ENCODE measurements around the gene LCN12.
"Not testable (repeated sequence)": the region's sequence is repeated elsewhere in the genome, so short reads cannot be mapped to it uniquely, and the experiment has no call there.

The LCN12 gene

DNA sequence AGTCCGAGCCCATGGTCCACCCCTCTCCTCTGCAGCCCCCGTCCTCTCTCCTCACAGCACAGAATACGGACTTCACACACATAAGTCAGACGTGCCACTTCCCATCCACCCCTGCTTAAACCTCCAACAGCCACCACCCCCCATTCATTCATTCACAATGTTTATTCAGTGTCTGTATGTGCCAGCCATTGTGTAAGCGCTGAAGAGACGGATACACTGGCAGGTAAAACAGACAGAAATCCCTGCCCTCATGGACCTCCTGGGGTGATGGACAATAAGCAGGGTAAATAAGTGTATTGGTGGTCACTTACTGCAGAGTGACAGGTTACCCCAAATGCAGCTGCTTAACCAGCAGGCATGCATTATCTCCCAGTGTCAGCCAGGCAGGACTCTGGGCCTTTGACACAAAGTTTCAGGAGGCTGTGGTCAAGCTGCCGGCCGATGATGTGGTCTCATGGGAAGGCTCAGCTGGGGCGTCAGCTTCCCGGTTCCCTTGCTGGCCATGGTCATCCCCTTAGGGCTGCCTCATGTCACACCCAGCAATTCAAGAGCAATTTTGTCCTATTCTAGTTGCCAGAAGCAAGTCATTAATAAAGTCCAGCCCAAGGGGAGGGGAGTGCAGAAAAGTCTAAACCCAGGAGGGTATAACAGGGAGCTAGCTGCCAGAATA is 38.3 kb downstream of the LCN12 start:
- no peak for DNase-seq (ENCODE audit: low read depth, low spot score)

DNA sequence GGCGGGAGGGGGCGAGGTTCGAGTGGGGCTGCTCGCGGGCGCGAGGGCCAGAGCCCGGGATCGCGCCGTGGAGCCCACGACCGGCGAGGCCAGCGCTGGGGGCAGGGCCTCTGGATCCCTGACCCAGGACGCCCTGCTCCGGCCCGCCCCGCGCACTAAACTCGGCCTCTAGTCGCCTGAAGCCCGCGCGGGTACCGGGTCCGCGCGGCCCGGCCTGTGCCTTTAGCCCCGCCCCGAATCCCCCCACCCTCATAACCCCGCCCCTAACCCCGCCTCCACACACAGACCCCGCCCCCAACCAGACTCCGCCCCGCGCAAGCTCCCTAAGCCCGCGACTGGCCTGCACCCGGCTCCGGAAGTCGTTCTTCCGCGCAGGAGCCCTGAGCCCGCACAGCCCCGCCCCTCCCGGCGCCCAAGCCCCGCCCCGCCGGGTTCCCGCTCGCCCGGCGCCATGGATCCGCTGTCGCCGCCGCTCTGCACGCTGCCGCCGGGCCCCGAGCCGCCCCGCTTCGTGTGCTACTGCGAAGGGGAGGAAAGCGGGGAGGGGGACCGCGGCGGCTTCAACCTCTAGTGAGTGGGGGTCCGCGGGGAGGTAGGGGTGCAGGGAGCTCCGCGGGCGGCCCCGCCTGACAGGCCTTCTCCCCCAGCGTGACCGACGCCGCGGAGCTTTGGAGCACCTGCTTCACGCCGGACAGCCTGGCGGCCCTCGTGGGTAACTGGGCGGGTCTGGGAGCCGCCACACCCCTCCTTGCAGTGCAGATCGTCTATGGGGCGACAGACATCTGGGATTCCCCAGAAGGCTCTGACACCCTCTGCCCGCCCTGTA is 40.1 kb downstream of the LCN12 start, which contains the start of gene PAXX:
Gene PAXX (plus strand): TSS at position 430 of the 826 bp plus-strand sequence. CDS start 22 bp downstream, at position 452.
- DNase-seq (ENCODE audit: low read depth, low spot score), result peak; percentile 83

DNA sequence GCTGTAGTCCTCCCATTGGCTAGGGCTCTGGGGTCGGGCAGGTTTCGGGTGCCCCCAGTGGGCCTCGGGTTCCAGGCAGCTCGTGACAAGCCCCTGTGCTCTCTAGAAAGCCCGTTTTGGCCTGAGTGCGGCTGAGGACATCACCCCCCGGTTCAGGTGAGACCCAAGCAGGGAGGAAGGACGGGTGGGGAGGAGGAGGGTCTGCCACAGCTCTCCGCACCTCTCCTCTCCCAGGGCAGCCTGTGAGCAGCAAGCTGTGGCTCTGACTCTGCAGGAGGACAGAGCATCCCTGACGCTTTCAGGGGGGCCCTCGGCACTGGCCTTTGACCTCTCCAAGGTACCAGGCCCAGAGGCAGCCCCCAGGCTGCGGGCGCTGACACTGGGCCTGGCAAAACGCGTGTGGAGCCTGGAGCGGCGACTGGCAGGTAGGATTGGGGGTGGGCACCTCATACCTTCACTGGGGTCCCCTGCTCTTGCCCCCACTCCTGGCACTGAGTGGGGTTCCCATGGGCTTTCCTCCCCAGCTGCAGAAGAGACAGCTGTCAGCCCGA is 40.8 kb downstream of the LCN12 start:
- no peak for DNase-seq (ENCODE audit: low read depth, low spot score)

DNA sequence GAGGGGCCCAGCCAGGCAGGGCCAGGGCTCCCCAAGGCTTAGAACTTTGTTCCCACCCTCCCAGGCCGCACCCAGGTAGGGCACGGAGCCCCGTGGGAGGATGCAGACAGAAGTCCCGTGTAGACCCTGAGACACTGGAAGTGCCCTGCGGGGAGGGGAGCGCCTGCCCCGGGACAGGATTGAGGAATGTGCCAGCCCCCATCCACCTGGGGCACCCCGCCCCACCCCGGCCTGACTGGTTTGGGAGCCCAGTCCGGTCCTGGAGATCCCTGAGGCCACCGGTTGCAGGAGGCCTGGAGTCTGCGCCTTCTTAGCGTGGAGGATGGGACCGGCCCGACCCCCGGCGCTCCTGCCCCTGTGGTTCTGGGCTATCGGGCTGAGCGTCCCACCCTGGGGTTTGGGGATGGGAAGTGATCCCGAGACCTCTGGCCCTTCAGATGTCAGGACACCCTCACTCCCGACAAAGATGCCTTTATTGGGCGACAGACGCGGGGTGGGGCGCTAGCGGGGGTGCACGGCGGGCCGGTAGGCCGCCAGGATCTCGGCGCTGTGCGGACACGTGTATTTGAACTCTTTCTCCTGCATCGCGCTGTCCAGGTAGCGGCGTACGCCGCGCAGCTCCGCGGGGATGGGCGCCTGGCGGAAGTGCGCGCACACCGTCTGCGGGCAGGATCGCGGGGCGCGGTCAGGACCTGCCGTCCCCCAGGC is 42.3 kb downstream of the LCN12 start:
- DNase-seq (ENCODE audit: low read depth, low spot score), result no peak

DNA sequence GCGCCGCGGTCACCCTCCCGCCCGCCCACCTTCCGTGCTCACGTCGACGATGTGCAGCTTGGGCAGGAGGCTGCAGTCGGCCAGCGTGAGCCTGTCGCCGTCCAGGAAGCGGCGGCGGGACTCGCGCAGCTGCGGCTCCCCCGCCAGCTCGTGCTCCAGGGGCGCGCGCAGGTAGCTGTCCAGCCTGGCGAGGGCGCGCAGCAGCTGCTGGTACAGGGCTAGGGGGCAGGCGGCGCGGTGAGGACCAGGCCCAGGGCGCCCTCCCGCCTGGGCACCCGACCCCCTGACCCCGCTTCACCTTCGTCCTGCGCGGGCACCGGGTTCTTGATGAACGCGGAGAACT is 42.8 kb downstream of the LCN12 start:
- DNase-seq (ENCODE audit: low read depth, low spot score), result no peak

DNA sequence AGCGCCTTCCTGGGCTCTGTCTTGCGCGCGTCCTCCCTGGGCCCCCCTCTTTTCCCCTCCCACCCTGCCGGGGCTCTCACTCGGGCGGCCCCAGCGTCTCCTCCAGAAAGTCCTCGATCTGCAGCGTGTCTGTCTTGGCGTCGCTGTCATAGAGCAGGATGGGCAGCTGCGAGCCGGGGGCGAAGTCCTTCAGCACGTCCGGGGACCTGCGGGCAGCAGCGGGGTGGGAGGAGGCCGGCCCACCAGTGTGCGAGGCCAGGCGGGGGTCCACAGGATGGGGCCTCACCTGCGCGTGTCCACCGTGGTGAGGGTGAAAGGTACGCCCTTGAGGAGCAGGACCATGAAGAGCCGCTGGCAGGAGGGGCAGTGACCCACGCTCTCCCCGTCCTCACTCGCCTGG is 43.3 kb downstream of the LCN12 start:
- DNase-seq (ENCODE audit: low read depth, low spot score), result no peak

DNA sequence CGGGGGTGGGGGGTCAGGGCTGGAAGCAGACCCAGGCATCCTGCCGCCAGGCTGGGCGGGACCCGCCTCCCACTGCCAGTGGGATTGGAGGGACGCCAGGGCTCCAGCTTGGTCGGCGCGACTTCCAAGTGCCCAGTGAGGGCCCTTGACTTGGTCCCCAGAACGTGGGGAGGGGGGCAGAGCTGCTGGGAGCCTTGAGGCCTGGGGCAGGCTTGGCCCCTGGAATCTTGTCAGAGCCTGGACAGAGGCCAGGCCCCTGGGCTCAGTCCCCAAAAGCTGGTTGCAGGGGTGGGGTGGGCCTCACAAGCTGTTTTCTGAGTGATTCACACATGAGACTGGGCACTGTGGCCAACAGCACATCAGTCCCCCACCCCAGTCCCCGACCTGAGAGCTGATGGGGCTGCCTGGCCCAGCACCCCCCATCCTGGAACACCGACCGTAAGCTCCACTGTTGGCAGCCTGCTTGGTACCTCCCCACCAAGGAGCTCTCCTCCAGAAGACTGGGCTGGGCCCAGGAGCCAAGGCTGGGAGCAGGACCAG is 43.8 kb downstream of the LCN12 start:
- DNase-seq (ENCODE audit: low read depth, low spot score), result no peak

DNA sequence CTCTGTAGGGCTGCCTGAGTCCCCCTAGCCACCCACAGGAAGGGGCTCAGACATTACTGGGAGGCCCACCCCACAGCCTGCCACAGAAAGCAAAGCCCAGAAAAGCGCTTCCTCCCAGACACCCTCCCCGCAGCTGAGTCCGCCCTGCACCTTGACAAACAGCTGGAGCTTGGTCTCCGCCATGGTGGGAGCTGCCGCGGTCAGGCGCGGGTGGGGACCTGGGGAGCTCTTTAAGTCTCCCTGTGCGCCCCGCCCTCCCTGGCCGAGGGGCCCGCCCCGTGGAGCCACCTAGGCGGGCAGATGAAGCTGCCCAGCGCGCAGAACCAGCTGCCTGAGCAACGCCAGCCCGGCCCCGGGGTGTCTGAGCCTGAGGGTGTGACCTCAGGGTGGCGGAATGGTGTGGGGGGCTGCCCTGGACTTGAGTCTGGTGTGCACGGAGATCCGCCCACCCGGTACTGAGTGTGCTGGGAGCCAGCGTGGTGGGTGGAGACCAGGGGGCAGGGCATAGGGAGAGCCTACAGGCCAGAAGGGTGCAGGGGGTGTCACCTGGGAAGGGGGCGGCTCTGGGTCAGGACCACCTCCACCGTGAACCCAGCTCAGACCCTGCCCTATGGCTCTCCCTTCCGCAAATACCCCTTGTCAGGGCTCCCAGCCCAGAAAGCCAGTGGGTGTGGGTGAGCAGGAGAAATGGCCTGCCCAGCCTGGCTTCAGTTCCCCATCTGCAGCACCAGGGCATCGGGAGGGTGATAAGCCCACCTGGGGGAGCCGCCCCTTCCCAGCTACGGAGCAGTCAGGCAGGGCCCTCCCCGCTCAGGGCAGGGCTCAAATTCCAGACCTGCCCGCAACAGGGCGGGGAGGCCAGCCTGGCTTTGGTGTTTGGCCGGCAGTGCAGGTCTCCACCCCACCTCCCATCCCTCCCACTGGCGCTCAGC is 44.6 kb downstream of the LCN12 start, which contains the start of gene CLIC3:
Gene CLIC3 (minus strand): TSS at position 208 of the 932 bp plus-strand sequence. CDS start 25 bp downstream, at position 183.
- no peak for DNase-seq (ENCODE audit: low read depth, low spot score)

DNA sequence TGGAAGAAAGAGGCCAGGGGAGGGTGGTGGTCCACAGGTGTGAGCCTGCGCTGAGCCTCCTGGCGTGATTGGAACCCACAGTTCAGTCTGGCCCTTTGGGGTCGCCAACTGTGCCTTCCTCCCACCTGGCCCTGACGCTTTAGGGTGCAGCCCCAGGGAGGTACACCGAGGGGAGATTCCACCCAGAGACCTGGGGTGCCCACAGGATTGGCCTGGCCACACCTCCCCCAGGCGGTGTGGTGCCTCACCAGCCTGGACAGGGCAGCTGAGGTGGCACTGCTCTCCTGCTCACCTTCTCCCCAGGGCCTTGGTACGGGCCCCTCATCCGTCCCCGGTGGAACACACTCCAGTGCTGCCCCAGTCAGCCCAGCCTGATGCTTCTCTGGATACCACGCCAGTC is 45.3 kb downstream of the LCN12 start:
- no peak for DNase-seq (ENCODE audit: low read depth, low spot score)

DNA sequence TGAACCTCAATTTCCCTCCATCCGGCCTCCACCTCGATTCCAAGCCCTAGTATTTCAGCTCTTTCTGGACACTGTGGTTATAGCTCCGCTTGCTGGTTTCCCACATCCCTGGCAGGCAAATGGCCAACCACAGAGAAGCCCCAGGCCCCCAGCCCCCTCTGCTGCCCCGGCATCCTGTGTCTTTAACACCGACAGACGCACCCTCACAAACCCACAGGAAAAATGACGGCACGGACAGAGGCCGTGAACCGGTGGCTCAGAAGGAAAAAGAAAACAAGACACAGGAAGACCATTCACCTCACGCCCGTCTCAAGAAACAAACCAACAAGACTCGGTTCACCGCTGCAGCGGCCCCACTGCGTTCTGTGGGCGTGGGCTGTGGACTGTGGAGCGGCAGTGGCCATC is 45.8 kb downstream of the LCN12 start:
- DNase-seq (ENCODE audit: low read depth, low spot score), result no peak

DNA sequence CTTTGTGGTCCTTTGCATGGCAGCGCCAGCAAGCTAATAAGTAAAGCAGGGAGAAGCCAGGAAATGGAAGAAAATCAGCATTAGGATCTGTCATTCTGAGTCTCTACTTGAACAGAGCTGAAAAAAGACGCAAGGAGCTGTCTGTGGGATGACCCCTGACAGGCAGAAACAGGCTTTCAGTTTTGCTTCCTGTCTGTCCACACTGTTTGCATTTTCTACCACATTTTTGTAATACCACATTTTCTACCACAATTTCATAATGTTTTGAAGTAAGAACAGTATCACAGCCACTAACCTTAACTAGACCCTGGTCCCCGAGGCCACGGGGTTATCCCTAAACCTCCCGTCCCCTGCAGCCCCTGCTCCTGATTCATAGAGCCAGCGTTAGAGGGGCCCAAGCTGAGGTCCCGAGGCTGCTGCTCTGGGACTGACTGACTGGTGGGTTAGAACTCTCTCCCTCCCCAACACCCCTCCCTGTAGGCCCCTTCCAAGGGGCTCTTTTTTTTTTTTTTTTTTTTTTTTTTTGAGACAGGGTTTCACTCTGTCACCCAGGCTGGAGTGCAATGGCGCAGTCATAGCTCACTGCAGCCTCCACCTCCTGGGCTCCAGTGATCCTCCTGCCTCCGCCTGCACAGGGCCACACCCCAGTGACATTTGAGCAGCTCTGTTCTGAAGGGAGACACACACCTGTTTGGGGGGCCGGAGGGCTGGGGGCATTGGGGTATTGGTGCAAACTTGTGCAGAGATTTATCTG is 48.3 kb downstream of the LCN12 start:
- no peak for DNase-seq (ENCODE audit: low read depth, low spot score)

DNA sequence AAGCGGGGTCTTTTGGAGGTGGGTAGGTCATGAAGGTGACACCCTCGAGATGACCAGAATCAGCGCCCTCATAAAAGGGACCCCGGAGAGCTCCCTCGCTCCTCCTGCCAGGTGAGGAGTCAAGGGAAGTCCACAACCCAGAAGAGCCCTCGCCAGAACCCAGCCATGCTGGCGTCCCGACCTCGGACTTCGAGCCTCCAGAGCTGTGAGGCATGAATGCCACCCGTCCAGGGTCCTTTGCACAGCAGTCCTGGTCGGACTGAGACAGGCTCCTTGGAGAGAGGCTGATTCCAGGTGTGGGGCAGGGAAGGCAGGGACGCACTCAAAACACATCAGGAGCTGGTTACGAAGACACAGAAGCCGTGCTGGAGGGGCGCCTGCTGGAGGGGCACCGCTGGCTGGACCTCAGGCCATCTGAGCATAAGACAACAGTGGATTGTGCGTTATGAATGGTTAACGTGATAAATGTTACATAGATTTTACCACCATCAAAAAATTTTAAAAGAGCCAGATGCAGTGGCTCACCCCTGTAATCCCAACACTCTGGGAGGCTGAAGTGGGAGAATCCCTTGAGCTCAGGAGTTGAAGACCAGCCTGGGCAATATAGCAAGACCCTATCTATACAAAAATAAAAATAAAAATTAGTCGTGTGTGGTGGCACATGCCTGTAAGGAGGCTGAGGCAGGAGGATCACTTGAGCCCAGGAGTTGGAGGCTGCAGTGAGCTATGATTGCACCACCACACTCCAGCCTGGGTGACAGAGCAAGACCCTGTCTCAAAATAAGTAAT is 50.0 kb downstream of the LCN12 start:
- DNase-seq (ENCODE audit: low read depth, low spot score), result no peak

DNA sequence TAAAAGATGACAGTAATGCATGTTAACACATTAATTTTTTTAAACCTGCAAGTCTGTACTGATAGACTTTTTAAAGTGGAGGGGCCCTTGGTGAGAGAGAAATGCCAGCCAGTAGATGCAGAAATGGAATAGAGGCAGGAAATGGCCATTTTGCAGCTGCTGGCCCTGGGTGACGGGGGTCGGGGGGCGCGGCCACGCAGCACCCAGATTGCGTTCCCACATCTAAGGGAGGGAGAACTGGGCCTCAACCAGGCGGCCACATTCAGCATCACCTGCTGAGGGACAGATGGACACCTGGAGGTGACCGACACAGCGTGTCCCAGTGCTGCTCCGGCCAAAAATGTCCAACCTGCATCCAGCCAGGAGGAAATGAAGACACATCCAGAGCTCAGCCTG is 50.6 kb downstream of the LCN12 start:
- DNase-seq (ENCODE audit: low read depth, low spot score), result no peak

DNA sequence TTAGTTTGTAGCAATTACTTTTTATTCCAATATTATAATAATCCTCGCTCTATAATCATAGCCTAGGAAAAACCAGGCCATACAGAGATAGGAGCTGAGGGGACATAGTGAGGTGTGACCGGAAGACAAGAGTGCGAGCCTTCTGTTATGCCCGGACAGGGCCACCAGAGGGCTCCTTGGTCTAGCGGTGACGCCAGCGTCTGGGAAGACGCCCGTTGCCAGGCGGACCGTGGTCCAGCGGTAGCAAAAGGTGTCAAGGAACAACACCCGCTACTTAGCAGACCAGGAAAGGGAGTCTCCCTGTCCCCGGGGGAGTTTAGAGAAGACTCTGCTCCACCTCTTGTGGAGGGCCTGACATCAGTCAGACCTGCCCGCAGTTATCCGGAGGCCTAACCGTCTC is 52.2 kb downstream of the LCN12 start:
- DNase-seq (ENCODE audit: low read depth, low spot score), result not testable (repeated sequence)

All from activated CD4-positive, CD25-positive, alpha-beta regulatory T cell treated with anti-CD3 and anti-CD28 coated beads, Interleukin-2, amount 50 U/mL, for 16 hours (primary cell).